ENCODE data around the gene JDP2.

GRCh38 chr14:75389679-75390078 is 38.1 kb upstream of the JDP2 start:
- no peak for TF ChIP-seq CTCF (IDR thresholded peaks at IDR 0.05; ENCODE audit: insufficient read depth, low read length, poor library complexity, severe bottlenecking)
- TF ChIP-seq EZH2phosphoT487 (conservative IDR thresholded peaks at IDR 0.05; ENCODE audit: low read length) = no peak

Measured in SU-DHL-6 (cell line).